ENCODE data around the gene LGALS9B.
"Not testable (repeated sequence)": the region's sequence is repeated elsewhere in the genome, so short reads cannot be mapped to it uniquely, and the experiment has no call there.

Gene LGALS9B

GRCh38 chr17:20416381-20416911, 50.9 kb downstream of the LGALS9B start:
- not testable (repeated sequence) for DNase-seq (ENCODE audit: low read depth)

DNA sequence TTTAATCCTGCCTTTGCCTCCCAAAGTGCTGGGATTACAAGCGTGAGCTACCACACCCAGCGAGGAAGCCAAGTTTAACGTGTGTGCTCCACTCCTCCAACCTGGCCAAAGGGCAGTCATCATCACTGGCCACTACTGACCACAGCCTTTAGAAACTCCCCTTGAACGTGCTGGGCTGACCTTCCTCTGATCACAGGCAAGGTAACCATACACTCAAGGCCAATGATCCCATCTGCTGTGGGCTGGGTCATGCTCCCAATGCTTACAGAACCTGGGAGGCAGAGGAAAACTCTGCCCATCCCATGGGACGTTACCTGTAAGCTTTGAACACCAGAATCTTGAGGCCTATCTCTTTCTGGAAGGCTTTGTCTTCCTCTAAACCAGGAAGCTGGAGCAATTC, 51.9 kb downstream of the LGALS9B start:
- DNase-seq (ENCODE audit: low read depth), result not testable (repeated sequence)

GRCh38 chr17:20401306-20402022, 65.9 kb downstream of the LGALS9B start:
- DNase-seq (ENCODE audit: low read depth), result not testable (repeated sequence)

DNA sequence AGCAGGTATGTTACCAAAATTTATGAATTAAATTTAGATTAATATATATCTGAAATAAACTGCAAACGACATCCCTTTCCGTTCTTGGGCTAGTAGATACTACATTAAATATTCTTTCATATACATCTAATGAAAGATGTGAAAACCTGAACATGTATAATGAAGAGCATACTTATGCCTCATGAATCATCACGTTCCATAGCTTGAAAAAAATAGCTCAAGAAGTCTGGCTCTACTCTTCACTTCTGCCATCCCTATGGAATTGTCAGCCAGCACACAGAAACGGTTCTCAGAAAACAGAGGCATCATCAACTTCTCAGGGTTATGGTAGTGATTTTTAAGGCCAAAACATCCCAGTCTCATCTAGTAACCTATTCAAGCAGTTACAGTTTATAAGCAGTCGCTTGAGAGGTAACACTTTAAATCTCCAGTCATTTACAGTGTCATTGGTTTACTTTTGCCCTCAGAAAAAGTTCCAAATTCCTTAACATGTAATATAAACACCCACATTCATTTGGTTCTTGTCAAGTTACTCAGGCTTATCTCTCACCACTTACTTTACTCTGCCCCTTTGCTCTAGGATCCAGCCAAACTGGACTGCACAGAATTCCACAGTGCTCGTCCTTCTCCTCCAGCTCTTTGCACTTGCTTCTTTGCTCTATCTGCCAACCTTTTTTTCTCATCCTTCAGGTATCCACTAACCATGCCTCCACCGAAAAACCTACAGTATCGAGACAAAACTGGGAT, 66.6 kb downstream of the LGALS9B start:
- not testable (repeated sequence) for DNase-seq (ENCODE audit: low read depth)

Data from stimulated activated CD8-positive, alpha-beta memory T cell treated with anti-CD3 and anti-CD28 coated beads, Interleukin-15, amount 100 ng/mL, for 24 hours (primary cell).